K562 (cell line): ENCODE data around the gene WDFY2. TPM values are rescaled to one million over a fixed set of nuclear protein-coding genes. Genes with fewer than 3 reads are reported as not detected.

Source experiments
- ATAC-seq: fragments of 200-7000 bp; cut with Tn5 transposase; 3 replicates; pipeline ENCODE4 v1.9.1; 2020; ENCODE audit warnings: moderate library complexity
- BruUV-seq: library from RNA; stranded (reverse); fragments of 400-500 nt; replicated peaks from 2 replicates; lab custom pipeline; 2021; lab: Mats Ljungman, UMichigan
- CTCF ChIA-PET: fragments of 300-600 bp; formaldehyde crosslinking; extraction: SDS; loops from one replicate; lab custom pipeline; 2021; ENCODE audit warnings: low intra/inter-chr PET ratio; lab: Yijun Ruan, JAX
- POLR2A ChIA-PET: fragments of 300-600, 350-650 bp; sonication (Branson Sonifier 250); formaldehyde crosslinking; extraction: SDS; loops from one replicate; lab custom pipeline; 2021; ENCODE audit warnings: antibody characterized with exemption, inconsistent platforms; lab: Yijun Ruan, JAX
- DNase-seq, 4 experiments: peaks; one replicate each; pipeline versions ENCODE4 v3.0.0 to v3.0.0-alpha.2; 2011 to 2018; ENCODE audit warnings: low spot score in 3 of 4, mixed read lengths in 3 of 4; ENCODE audit errors: extremely low read depth in 1 of 4
- FAIRE-seq: peaks from 2 replicates; lab custom pipeline; 2011; peaks lifted over from hg19 to GRCh38; lab: Jason Lieb, UNC
- H2AFZ ChIP-seq: 2 replicates; pipeline ENCODE4 v1.6.0; 2011; ENCODE audit warnings: low read depth, low read length, control low read depth, inconsistent platforms
- H3K27ac ChIP-seq: fragments of 200-600 bp; 3 replicates; pipeline ENCODE4 v1.8.0; 2011; ENCODE audit warnings: low read depth, mild to moderate bottlenecking, control low read depth, inconsistent platforms, low read length, moderate library complexity, mixed read lengths; ENCODE audit errors: extremely low read depth
- H3K27me3 ChIP-seq, 2 experiments: fragments of 300-600 bp in 1 of 2; 2 replicates in 1 of 2; 3 replicates in 1 of 2; pipeline versions ENCODE4 v1.6.0 to v1.8.0; 2011; ENCODE audit warnings: inconsistent platforms in 2 of 2, low read length in 2 of 2, mild to moderate bottlenecking in 1 of 2, mixed read lengths in 1 of 2, moderate library complexity in 1 of 2; ENCODE audit not compliant: control insufficient read depth in 2 of 2, insufficient read depth in 2 of 2
- H3K36me3 ChIP-seq: fragments of 300-600 bp; 3 replicates; pipeline ENCODE4 v1.8.0; 2011; ENCODE audit warnings: mild to moderate bottlenecking, low read length, inconsistent platforms; ENCODE audit not compliant: control insufficient read depth, insufficient read depth
- H3K4me1 ChIP-seq, 2 experiments: fragments of 200-600 bp in 1 of 2; replicated peaks in 1 of 2; 2 replicates in 1 of 2; 3 replicates in 1 of 2; pipeline versions ENCODE4 v1.5.1 to v1.8.0; 2011; ENCODE audit warnings: inconsistent platforms in 2 of 2, low read length in 2 of 2, mild to moderate bottlenecking in 1 of 2, mixed read lengths in 1 of 2, moderate library complexity in 1 of 2; ENCODE audit not compliant: control insufficient read depth in 2 of 2, insufficient read depth in 2 of 2
- H3K4me2 ChIP-seq: 2 replicates; pipeline ENCODE4 v1.6.1; 2011; ENCODE audit warnings: low read length, control low read depth, inconsistent platforms, mixed read lengths; ENCODE audit not compliant: insufficient read depth
- H3K4me3 ChIP-seq: fragments of 200-600 bp; sonication (generic), shearing (Covaris generic); 2 replicates; pipeline ENCODE4 v1.5.1; 2016; ENCODE audit warnings: control low read depth, inconsistent platforms
- H3K79me2 ChIP-seq: fragments of 200-600 bp; 3 replicates; pipeline ENCODE4 v1.8.0; 2011; ENCODE audit warnings: low read length, inconsistent platforms; ENCODE audit not compliant: control insufficient read depth, insufficient read depth
- H3K9ac ChIP-seq, 2 experiments: 2 replicates each; pipeline versions ENCODE4 v1.6.0 to v1.6.1; 2011; ENCODE audit warnings: low read depth in 2 of 2, low read length in 2 of 2, control low read depth in 1 of 2, inconsistent platforms in 1 of 2, mild to moderate bottlenecking in 1 of 2, mixed read lengths in 1 of 2; ENCODE audit not compliant: insufficient read depth in 1 of 2
- H3K9me1 ChIP-seq: one replicate; pipeline ENCODE4 v1.6.0; 2011; ENCODE audit warnings: inconsistent platforms, mild to moderate bottlenecking, low read length, moderate library complexity; ENCODE audit not compliant: control insufficient read depth, insufficient read depth
- H3K9me3 ChIP-seq: replicated peaks from 2 replicates; pipeline ENCODE4 v1.5.1; 2011; ENCODE audit warnings: low read depth, low read length, inconsistent platforms; ENCODE audit not compliant: control insufficient read depth, insufficient read depth
- H4K20me1 ChIP-seq: replicated peaks from 2 replicates; pipeline ENCODE4 v1.6.1; 2011; ENCODE audit warnings: low read length, inconsistent platforms, mixed read lengths; ENCODE audit not compliant: control insufficient read depth, insufficient read depth
- DPF2 ChIP-seq: fragments of 450-650 bp; IDR thresholded peaks from 2 replicates; pipeline ENCODE4 v1.6.1; 2016
- ESRRB ChIP-seq: fragments of 250-450 bp; sonication (Bioruptor Pico); IDR thresholded peaks from 2 replicates; pipeline ENCODE4 v1.5.0; 2020; ENCODE audit warnings: mild to moderate bottlenecking, moderate library complexity, borderline replicate concordance
- FOXA3 ChIP-seq, 2 experiments: fragments of 450-650 bp in 1 of 2; sonication (generic) in 1 of 2; formaldehyde crosslinking; IDR thresholded peaks in 1 of 2; conservative IDR thresholded peaks in 1 of 2; 2 replicates each; pipeline versions ENCODE4 v1.4.0 to v1.8.0; 2020 to 2022; ENCODE audit warnings: mild to moderate bottlenecking in 2 of 2, missing genetic modification reagents in 1 of 2
- FOXJ2 ChIP-seq: fragments of 200-800 bp; sonication (Bioruptor generic); IDR thresholded peaks from 2 replicates; pipeline ENCODE4 v1.6.1; 2016; ENCODE audit warnings: missing genetic modification characterization, missing compliant biosample characterization
- GTF3C2 ChIP-seq: IDR thresholded peaks from 3 replicates; pipeline ENCODE4 v1.6.1; 2011; ENCODE audit warnings: borderline replicate concordance, mild to moderate bottlenecking, moderate library complexity; ENCODE audit not compliant: insufficient read length; ENCODE audit errors: extremely low read depth
- HNRNPLL ChIP-seq: fragments of 200-400 bp; formaldehyde crosslinking; IDR thresholded peaks from 2 replicates; pipeline ENCODE4 v1.6.1; 2017; ENCODE audit warnings: low read length, low read depth, mild to moderate bottlenecking; ENCODE audit not compliant: poor library complexity, severe bottlenecking
- KDM4B ChIP-seq, 2 experiments: fragments of 450-650 bp in 1 of 2; sonication (generic) in 1 of 2; IDR thresholded peaks; 2 replicates each; pipeline ENCODE4 v1.6.1; 2016 to 2017; ENCODE audit warnings: borderline replicate concordance in 2 of 2, antibody characterized with exemption in 1 of 2, low read depth in 1 of 2, mild to moderate bottlenecking in 1 of 2
- KLF1 ChIP-seq: fragments of 450-650 bp; IDR thresholded peaks from 2 replicates; pipeline ENCODE4 v1.6.1; 2016; ENCODE audit warnings: missing genetic modification characterization, missing compliant biosample characterization
- MYC ChIP-seq, 2 experiments: fragments of 250-450 bp in 1 of 2; sonication (Bioruptor Pico) in 1 of 2; IDR thresholded peaks; 2 replicates each; pipeline versions ENCODE4 v1.5.1 to v1.6.1; 2012 to 2021; ENCODE audit warnings: low read depth in 2 of 2, borderline replicate concordance in 1 of 2, improper control_type of control experiment in 1 of 2, low read length in 1 of 2, mild to moderate bottlenecking in 1 of 2, moderate library complexity in 1 of 2
- NCOA6 ChIP-seq: fragments of 450-650 bp; IDR thresholded peaks from 2 replicates; pipeline ENCODE4 v1.6.1; 2017; ENCODE audit warnings: mild to moderate bottlenecking
- NKRF ChIP-seq: fragments of 450-650 bp; IDR thresholded peaks from 2 replicates; pipeline ENCODE4 v1.6.1; 2016; ENCODE audit warnings: borderline replicate concordance
- PRPF4 ChIP-seq: fragments of 200-400 bp; formaldehyde crosslinking; IDR thresholded peaks from one replicate; pipeline ENCODE4 v1.6.1; 2017; ENCODE audit warnings: low read length, low read depth, mild to moderate bottlenecking; ENCODE audit not compliant: insufficient read depth, poor library complexity, severe bottlenecking
- SRF ChIP-seq, 2 experiments: fragments of 250-450, 450-650 bp in 1 of 2; sonication (Bioruptor Pico) in 1 of 2; sonication (generic) in 1 of 2; formaldehyde crosslinking; IDR thresholded peaks; 2 replicates each; pipeline versions ENCODE4 v1.5.0 to v1.5.1; 2020 to 2022; ENCODE audit warnings: mild to moderate bottlenecking in 1 of 2, missing genetic modification reagents in 1 of 2
- TCF3 ChIP-seq: sonication (generic); formaldehyde crosslinking; IDR thresholded peaks from 2 replicates; pipeline ENCODE4 v1.4.0; 2020; ENCODE audit warnings: mild to moderate bottlenecking, missing genetic modification reagents
- ZNF717 ChIP-seq: fragments of 250-450 bp; sonication (Bioruptor Pico); IDR thresholded peaks from 2 replicates; pipeline ENCODE4 v1.5.0; 2021
- WGBS: fragments of 100-300 bp; shearing (Covaris generic); methylation state at CpG from one replicate; pipeline ENCODE4 v1.1.6; 2016; ENCODE audit warnings: low coverage, mixed read lengths; ENCODE audit not compliant: insufficient coverage; ENCODE audit errors: missing lambda C conversion rate; 5-methylcytosine and 5-hydroxymethylcytosine counted together
- in situ Hi-C: fragments of 300-500 bp; cut with MboI; formaldehyde crosslinking; loops from 4 replicates; pipeline ENCODE4 v1.15.0; 2018; ENCODE audit warnings: inconsistent platforms, mixed read lengths
- intact Hi-C: fragments of 100-400 bp; cut with micrococcal nuclease; formaldehyde crosslinking; loops from 2 replicates; pipeline ENCODE4 v1.14.2; 2022
- polyA plus RNA-seq, 8 experiments: library from polyadenylated mRNA; depleted of rRNA in 4 of 8; stranded (reverse) in 5 of 8; unstranded in 3 of 8; fragments of >200 nt; fragmentation: Nextera tagmentation in 2 of 8; fragmentation: Illumina TruSeq in 1 of 8; extraction: Ambion mirVana in 2 of 8; extraction: Trizol in 1 of 8; gene quantifications; 2 replicates each; pipeline versions ENCODE4 v1.2.1 to v1.2.3, GENCODE V29; 2011 to 2014; ENCODE audit warnings: inconsistent platforms in 1 of 8, missing spikeins in 1 of 8
- total RNA-seq, 7 experiments: library from RNA; depleted of rRNA in 6 of 7; stranded (reverse); fragments of >200 nt in 6 of 7; fragmentation: Illumina TruSeq in 2 of 7; extraction: Trizol in 2 of 7; gene quantifications; 2 replicates each; pipeline versions ENCODE4 v1.2.1 to v1.2.3, GENCODE V29; 2011 to 2021; ENCODE audit warnings: low replicate concordance in 1 of 7
- TF ChIP-seq, protein P1 (sequence below): sonication (generic); formaldehyde crosslinking; IDR thresholded peaks from 2 replicates; pipeline ENCODE4 v1.8.1; 2022; ENCODE audit warnings: missing genetic modification reagents

WDFY2 gene
- total and polyA plus RNA-seq, 9 of the 15 experiments (the other 6 are each of a cell fraction or from before 2014, with no cell fraction given) = 0.66 to 6.4 (median 4.4) TPM

GRCh38 chr13:51552027-51552426 lies 32.2 kb upstream of the WDFY2 start:
- H3K9me1 ChIP-seq = no peaks in the 10 kb centered on the region
- H4K20me1 ChIP-seq = no peaks in the 10 kb centered on the region
- ATAC-seq (no peak), DNase-seq (peak in 1 of 4 experiments; percentile 14), FAIRE-seq (no peak)
- ChIA-PET CTCF (interaction anchor here (0.6 kb wide), 1 partner anchor 98 kb away, joined by 4 read pairs; no protein-coding TSS in a partner anchor), POLR2A (no interaction called here)
- H3K9me3 ChIP-seq = no peaks in the 10 kb centered on the region
- 8% methylated on average over 2 of the region's 2 CpGs for WGBS
- H3K27ac ChIP-seq = no peak overlapping the region
- no peak overlapping the region for H3K4me3 ChIP-seq
- in situ Hi-C loops = no loop called here
- no peak overlapping the region for H3K4me2 ChIP-seq
- no peak overlapping the region for H3K9ac ChIP-seq
- no peak overlapping the region for H2AFZ ChIP-seq
- H3K27me3 ChIP-seq = no peaks in the 10 kb centered on the region
- no peaks in the 10 kb centered on the region for H3K79me2 ChIP-seq
- BruUV-seq = no TSS peak
- H3K4me1 ChIP-seq = peaks cover 0 to 6% of the 10 kb centered on the region in 2 experiments; a peak in 4 of 5 replicates
- intact Hi-C loops = no loop called here
- no peaks in the 10 kb centered on the region for H3K36me3 ChIP-seq
- no peak for TF ChIP-seq GTF3C2
- TF ChIP-seq ZNF717 (CRISPR knock-in tag) = no peak
- TF ChIP-seq NKRF = no peak
- no peak for TF ChIP-seq SRF (CRISPR knock-in tag; IDR thresholded peaks at IDR 0.05)
- TF ChIP-seq MYC (IDR thresholded peaks at IDR 0.05; ENCODE audit: low read depth, low read length) = no peak
- TF ChIP-seq MYC (CRISPR knock-in tag; IDR thresholded peaks at IDR 0.05; ENCODE audit: borderline replicate concordance, low read depth) = no peak
- TF ChIP-seq KDM4B (IDR thresholded peaks at IDR 0.05; ENCODE audit: borderline replicate concordance in 2 of 2, low read depth in 1 of 2) = no peak
- TF ChIP-seq FOXJ2 (tag) = no peak
- TF ChIP-seq FOXA3 (CRISPR knock-in tag; conservative IDR thresholded peaks at IDR 0.05 in 1 of 2, IDR thresholded peaks at IDR 0.05 in 1 of 2) = no peak
- no peak for TF ChIP-seq TCF3 (CRISPR knock-in tag)
- no peak for TF ChIP-seq NCOA6
- TF ChIP-seq DPF2 = peak; percentile 19; the same call in 1 of the 2 replicates
- TF ChIP-seq KLF1 (tag) = no peak
- TF ChIP-seq, protein P1, sequence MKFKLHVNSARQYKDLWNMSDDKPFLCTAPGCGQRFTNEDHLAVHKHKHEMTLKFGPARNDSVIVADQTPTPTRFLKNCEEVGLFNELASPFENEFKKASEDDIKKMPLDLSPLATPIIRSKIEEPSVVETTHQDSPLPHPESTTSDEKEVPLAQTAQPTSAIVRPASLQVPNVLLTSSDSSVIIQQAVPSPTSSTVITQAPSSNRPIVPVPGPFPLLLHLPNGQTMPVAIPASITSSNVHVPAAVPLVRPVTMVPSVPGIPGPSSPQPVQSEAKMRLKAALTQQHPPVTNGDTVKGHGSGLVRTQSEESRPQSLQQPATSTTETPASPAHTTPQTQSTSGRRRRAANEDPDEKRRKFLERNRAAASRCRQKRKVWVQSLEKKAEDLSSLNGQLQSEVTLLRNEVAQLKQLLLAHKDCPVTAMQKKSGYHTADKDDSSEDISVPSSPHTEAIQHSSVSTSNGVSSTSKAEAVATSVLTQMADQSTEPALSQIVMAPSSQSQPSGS (CRISPR knock-in tag) = no peak
- no peak for TF ChIP-seq PRPF4
- TF ChIP-seq HNRNPLL = no peak
- TF ChIP-seq ESRRB (CRISPR knock-in tag) = no peak
